Measurements from ENCODE around the gene ABLIM3. TPM values are rescaled to one million over a fixed set of nuclear protein-coding genes. Genes with fewer than 3 reads are reported as not detected.

Gene ABLIM3
- total RNA-seq, 1 experiment from 2014 or later: 14.3 TPM

- no peak overlapping the region for H3K4me3 ChIP-seq (replicated peaks in 1 of 2; ENCODE audit: low read depth in 1 of 2, low read length in 2 of 2)
- RAD21 ChIA-PET (ENCODE audit: low non-redundant PET in 1 of 2, low total read pairs in 2 of 2, uncharacterized antibody in 2 of 2, unreplicated experiment in 2 of 2): no interaction called here
- H3K9ac ChIP-seq (ENCODE audit: low read length): no peak overlapping the region
- no peak overlapping the region for H3K4me2 ChIP-seq (ENCODE audit: low read length)
- H2AFZ ChIP-seq (ENCODE audit: low read depth, low read length, poor library complexity, severe bottlenecking): no peak overlapping the region
- POLR2A ChIA-PET: no interaction called here
- DNase-seq (ENCODE audit: low read depth, low spot score) (no peak), ATAC-seq (no peak)
- no peak overlapping the region for H3K27ac ChIP-seq (ENCODE audit: low read depth, low read length)
- intact Hi-C loops (cut with micrococcal nuclease): no loop called here
- H3K79me2 ChIP-seq (ENCODE audit: insufficient read depth, low read length): no peaks in the 10 kb centered on the region
- H3K27me3 ChIP-seq (ENCODE audit: insufficient read depth, low read length): no peaks in the 10 kb centered on the region
- no peaks in the 10 kb centered on the region for H4K20me1 ChIP-seq (ENCODE audit: insufficient read depth)
- TF ChIP-seq POLR2AphosphoS5 (IDR thresholded peaks at IDR 0.05; ENCODE audit: low read depth, low read length) (no peak), JUND (IDR thresholded peaks at IDR 0.05) (no peak), CTCF (IDR thresholded peaks at IDR 0.05 in 2 of 3, conservative IDR thresholded peaks at IDR 0.05 in 1 of 3; ENCODE audit: borderline replicate concordance in 1 of 3, insufficient read depth in 1 of 3, low read depth in 2 of 3, low read length in 2 of 3) (no peak), TCF7L2 (IDR thresholded peaks at IDR 0.05; ENCODE audit: borderline replicate concordance, extremely low read depth, insufficient read depth, insufficient read length) (no peak), SIN3A (IDR thresholded peaks at IDR 0.05; ENCODE audit: low read depth) (no peak), ELF1 (IDR thresholded peaks at IDR 0.05; ENCODE audit: borderline replicate concordance, low read depth) (no peak)
- H3K4me1 ChIP-seq (ENCODE audit: control insufficient read depth in 1 of 2, insufficient read depth in 2 of 2, low read length in 2 of 2): peaks cover 4 to 25% of the 10 kb centered on the region in 2 experiments; a peak in 2 of 4 replicates
- CTCF ChIA-PET: no interaction called here
- H3K9me2 ChIP-seq (ENCODE audit: insufficient read depth): no peaks in the 10 kb centered on the region
- H3K36me3 ChIP-seq (ENCODE audit: control insufficient read depth in 1 of 2, insufficient read depth in 2 of 2, low read length in 2 of 2): no peaks in the 10 kb centered on the region
- BruUV-seq (replicated peaks): no TSS peak
- no peaks in the 10 kb centered on the region for H3K9me3 ChIP-seq (ENCODE audit: control insufficient read depth in 1 of 2, insufficient read depth in 1 of 2, low read depth in 1 of 2, low read length in 2 of 2)
These were observed 3.8 kb downstream of the ABLIM3 start for GRCh38 chr5:149145138-149145537.

- Histone ChIP-seq H3K4me1 (ENCODE audit: control insufficient read depth in 1 of 2, insufficient read depth in 2 of 2, low read length in 2 of 2) (peaks cover 2 to 18% of the 10 kb centered on the region in 2 experiments; a peak in 2 of 4 replicates), H3K27me3 (ENCODE audit: insufficient read depth, low read length) (no peaks in the 10 kb centered on the region), H4K20me1 (ENCODE audit: insufficient read depth) (no peaks in the 10 kb centered on the region), H3K4me3 (replicated peaks in 1 of 2; ENCODE audit: low read depth in 1 of 2, low read length in 2 of 2) (no peak overlapping the region), H3K4me2 (ENCODE audit: low read length) (no peak overlapping the region), H3K27ac (ENCODE audit: low read depth, low read length) (no peak overlapping the region), H3K36me3 (ENCODE audit: control insufficient read depth in 1 of 2, insufficient read depth in 2 of 2, low read length in 2 of 2) (no peaks in the 10 kb centered on the region), H3K79me2 (ENCODE audit: insufficient read depth, low read length) (no peaks in the 10 kb centered on the region), H3K9ac (ENCODE audit: low read length) (no peak overlapping the region), H3K9me3 (ENCODE audit: control insufficient read depth in 1 of 2, insufficient read depth in 1 of 2, low read depth in 1 of 2, low read length in 2 of 2) (no peaks in the 10 kb centered on the region), H3K9me2 (ENCODE audit: insufficient read depth) (no peaks in the 10 kb centered on the region), H2AFZ (ENCODE audit: low read depth, low read length, poor library complexity, severe bottlenecking) (no peak overlapping the region)
- ChIA-PET CTCF (no interaction called here), RAD21 (ENCODE audit: low non-redundant PET in 1 of 2, low total read pairs in 2 of 2, uncharacterized antibody in 2 of 2, unreplicated experiment in 2 of 2) (no interaction called here), POLR2A (no interaction called here)
- intact Hi-C loops (cut with micrococcal nuclease): no loop called here
- TF ChIP-seq SRF (IDR thresholded peaks at IDR 0.05; ENCODE audit: low read depth) (no peak), EGR1 (IDR thresholded peaks at IDR 0.05; ENCODE audit: low read depth) (no peak), ELF1 (IDR thresholded peaks at IDR 0.05; ENCODE audit: borderline replicate concordance, low read depth) (no peak), REST (IDR thresholded peaks at IDR 0.05; ENCODE audit: low read depth) (no peak), CEBPB (IDR thresholded peaks at IDR 0.05; ENCODE audit: low read depth) (no peak), RAD21 (IDR thresholded peaks at IDR 0.05; ENCODE audit: low read depth) (no peak), CTCF (IDR thresholded peaks at IDR 0.05 in 2 of 3, conservative IDR thresholded peaks at IDR 0.05 in 1 of 3; ENCODE audit: borderline replicate concordance in 1 of 3, insufficient read depth in 1 of 3, low read depth in 2 of 3, low read length in 2 of 3) (no peak)
- no TSS peak for BruUV-seq (replicated peaks)
- ATAC-seq (no peak), DNase-seq (ENCODE audit: low read depth, low spot score) (no peak)
These were observed 6.4 kb downstream of the ABLIM3 start for GRCh38 chr5:149147676-149148075.

All from HCT116 (cell line).